Cardiac muscle cell (in vitro differentiated cells and primary cell): ENCODE measurements around the gene TGFBR3. TPM values are rescaled to one million over a fixed set of nuclear protein-coding genes. Genes with fewer than 3 reads are reported as not detected.

Source experiments
- DNase-seq, 2 donors: peaks; one replicate each; pipeline versions ENCODE4 v3.0.0 to v3.0.0-alpha.2; 2010 to 2017; ENCODE audit warnings: low read depth in 1 of 2, low spot score in 1 of 2
- H3K27ac ChIP-seq: fragments of 200-600 bp; sonication (generic); 2 replicates; pipeline ENCODE4 v1.5.1; 2016
- H3K27me3 ChIP-seq: fragments of 200-600 bp; sonication (generic); 2 replicates; pipeline ENCODE4 v1.6.0; 2016; ENCODE audit warnings: control low read depth
- H3K36me3 ChIP-seq: fragments of 200-600 bp; sonication (generic); 2 replicates; pipeline ENCODE4 v1.5.1; 2016; ENCODE audit warnings: control low read depth
- H3K4me1 ChIP-seq: fragments of 200-600 bp; sonication (generic); 2 replicates; pipeline ENCODE4 v1.8.1; 2017; ENCODE audit warnings: low read depth, mild to moderate bottlenecking, mixed run types
- H3K4me3 ChIP-seq: fragments of 200-600 bp; sonication (generic); 2 replicates; pipeline ENCODE4 v1.5.1; 2016; ENCODE audit warnings: mild to moderate bottlenecking
- H3K9me3 ChIP-seq: fragments of 200-600 bp; sonication (generic); 2 replicates; pipeline ENCODE4 v1.5.1; 2017; ENCODE audit warnings: low read depth, mild to moderate bottlenecking, control low read depth
- polyA plus RNA-seq: library from polyadenylated mRNA; unstranded; fragments of >200 nt; fragmentation: Nextera tagmentation; extraction: Ambion mirVana; gene quantifications from 2 replicates; pipeline ENCODE4 v1.2.1, GENCODE V29; 2016
- total RNA-seq: library from RNA; depleted of rRNA; stranded (reverse); fragments of >200 nt; gene quantifications from 2 replicates; pipeline ENCODE4 v1.2.3, GENCODE V29; 2016
- TF ChIP-seq, protein P1 (sequence below): IDR thresholded peaks from 2 replicates; pipeline ENCODE4 v1.5.1; 2012; ENCODE audit warnings: low read depth, mild to moderate bottlenecking, low read length

The TGFBR3 gene
- total and polyA plus RNA-seq, 2 experiments from 2014 or later: 10.3 to 11.8 TPM

DNA sequence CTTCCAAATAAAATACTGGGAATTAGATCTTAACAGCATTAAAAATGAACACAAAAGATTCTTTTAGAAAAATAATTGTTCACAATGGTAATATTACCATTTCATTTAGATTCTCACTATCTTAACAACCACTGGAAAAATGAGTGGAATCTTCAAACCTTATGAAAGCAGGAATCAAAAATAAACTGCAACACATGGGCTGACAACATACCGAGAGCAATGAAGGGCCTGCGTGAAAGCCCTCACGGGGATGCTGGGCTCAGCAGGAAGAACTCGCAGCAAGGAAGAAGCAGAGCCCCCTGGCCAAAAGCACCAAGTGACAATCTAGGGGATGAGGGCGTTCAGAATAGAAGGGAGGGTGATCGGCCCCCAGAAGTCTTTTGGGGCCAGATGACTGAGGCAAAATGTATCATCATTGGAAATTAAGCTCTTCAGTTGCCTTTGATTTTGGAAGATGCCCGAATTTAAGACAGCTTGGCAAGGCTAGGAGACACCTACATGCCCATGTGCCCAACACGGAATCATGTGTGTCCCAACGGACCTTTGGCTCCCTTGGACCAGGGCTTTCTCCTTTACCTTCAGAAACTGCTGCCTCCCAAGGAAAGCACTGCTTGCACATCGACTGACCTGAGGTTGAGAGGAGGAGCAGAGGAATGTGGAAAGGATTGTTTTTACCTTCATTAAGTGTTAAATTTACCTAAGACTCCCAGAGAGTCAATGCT, 103.9 kb downstream of the TGFBR3 start:
- H3K27me3 ChIP-seq: no peaks in the 10 kb centered on the region
- no peaks in the 10 kb centered on the region for H3K36me3 ChIP-seq
- H3K9me3 ChIP-seq: no peaks in the 10 kb centered on the region
- H3K4me1 ChIP-seq: no peaks in the 10 kb centered on the region
- no peak overlapping the region for H3K27ac ChIP-seq
- TF ChIP-seq, protein P1, sequence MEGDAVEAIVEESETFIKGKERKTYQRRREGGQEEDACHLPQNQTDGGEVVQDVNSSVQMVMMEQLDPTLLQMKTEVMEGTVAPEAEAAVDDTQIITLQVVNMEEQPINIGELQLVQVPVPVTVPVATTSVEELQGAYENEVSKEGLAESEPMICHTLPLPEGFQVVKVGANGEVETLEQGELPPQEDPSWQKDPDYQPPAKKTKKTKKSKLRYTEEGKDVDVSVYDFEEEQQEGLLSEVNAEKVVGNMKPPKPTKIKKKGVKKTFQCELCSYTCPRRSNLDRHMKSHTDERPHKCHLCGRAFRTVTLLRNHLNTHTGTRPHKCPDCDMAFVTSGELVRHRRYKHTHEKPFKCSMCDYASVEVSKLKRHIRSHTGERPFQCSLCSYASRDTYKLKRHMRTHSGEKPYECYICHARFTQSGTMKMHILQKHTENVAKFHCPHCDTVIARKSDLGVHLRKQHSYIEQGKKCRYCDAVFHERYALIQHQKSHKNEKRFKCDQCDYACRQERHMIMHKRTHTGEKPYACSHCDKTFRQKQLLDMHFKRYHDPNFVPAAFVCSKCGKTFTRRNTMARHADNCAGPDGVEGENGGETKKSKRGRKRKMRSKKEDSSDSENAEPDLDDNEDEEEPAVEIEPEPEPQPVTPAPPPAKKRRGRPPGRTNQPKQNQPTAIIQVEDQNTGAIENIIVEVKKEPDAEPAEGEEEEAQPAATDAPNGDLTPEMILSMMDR: no peak
- H3K4me3 ChIP-seq: no peak overlapping the region
- peak in 1 of 2 donors; percentile 40 for DNase-seq

DNA sequence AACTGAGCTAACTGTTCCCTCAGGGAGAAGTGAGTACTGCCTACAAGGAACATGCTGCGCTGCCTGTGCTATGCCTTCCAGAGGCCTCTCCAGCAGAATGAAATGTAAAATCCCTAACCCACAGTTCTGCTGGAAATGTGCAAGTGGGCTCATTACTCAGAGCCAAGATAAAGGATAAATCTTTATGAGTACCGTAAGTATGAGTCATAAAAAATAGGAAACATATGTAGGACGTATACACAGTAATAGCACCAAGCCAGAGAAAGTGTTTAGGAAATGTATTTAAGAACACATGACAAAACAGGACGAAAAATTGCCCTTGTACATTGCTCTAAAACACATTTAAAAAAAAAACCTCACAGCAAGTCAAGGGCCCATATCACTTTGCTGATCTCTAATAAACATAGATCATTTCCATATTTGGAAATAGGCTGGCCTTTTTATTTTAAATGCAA, 104.6 kb downstream of the TGFBR3 start:
- Histone ChIP-seq H3K27me3 (no peaks in the 10 kb centered on the region), H3K4me1 (no peaks in the 10 kb centered on the region), H3K27ac (no peak overlapping the region), H3K4me3 (no peak overlapping the region), H3K9me3 (no peaks in the 10 kb centered on the region), H3K36me3 (no peaks in the 10 kb centered on the region)
- peak in 1 of 2 donors; percentile 84 for DNase-seq
- TF ChIP-seq, protein P1: no peak

DNA sequence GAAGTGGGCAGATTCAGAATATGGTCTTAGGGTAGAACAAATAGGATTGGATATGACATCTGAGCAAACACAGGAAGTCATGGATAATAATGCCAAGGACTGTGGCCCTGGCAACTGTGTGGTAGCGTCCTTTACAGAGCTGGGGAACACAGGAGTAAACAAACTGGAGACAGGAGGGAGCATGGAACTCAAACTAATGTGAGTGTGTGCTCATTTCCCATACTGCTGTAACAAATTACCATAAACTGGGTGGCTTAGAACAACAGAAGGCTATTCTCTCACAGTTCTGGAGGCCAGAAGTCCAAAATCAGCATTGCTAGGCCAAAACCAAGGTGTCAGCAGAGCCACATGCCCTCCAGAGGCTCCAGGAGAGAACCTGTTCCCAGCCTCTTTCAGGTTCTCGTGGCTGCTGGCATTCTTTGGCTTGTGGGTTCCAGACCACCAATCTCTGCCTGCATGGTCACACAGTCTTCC, 106.4 kb downstream of the TGFBR3 start:
- Histone ChIP-seq H3K36me3 (no peaks in the 10 kb centered on the region), H3K9me3 (no peaks in the 10 kb centered on the region), H3K4me1 (no peaks in the 10 kb centered on the region), H3K4me3 (no peak overlapping the region), H3K27ac (no peak overlapping the region), H3K27me3 (no peaks in the 10 kb centered on the region)
- DNase-seq: no peak
- TF ChIP-seq, protein P1: no peak

DNA sequence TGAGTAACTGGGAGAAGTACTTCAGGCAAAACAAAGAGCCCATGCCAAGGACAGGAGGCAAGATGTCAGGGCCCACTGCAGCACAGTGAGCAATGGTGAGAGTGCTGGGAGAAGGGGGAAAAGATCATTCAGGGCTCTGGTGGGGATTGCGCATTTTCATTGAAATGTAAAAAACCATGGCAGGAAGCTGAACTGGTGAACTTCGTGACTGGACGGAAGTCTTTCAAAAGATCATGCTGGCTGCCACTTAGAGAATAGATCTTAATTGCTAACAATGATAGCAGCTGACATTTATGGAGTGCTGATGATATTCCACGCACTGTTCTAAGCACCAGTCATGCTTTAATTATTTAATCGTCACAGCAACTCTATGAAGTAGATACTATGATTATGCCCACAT, 107.0 kb downstream of the TGFBR3 start:
- Histone ChIP-seq H3K27ac (no peak overlapping the region), H3K9me3 (no peaks in the 10 kb centered on the region), H3K36me3 (no peaks in the 10 kb centered on the region), H3K4me3 (no peak overlapping the region), H3K27me3 (no peaks in the 10 kb centered on the region), H3K4me1 (no peaks in the 10 kb centered on the region)
- DNase-seq: no peak
- TF ChIP-seq, protein P1: no peak

DNA sequence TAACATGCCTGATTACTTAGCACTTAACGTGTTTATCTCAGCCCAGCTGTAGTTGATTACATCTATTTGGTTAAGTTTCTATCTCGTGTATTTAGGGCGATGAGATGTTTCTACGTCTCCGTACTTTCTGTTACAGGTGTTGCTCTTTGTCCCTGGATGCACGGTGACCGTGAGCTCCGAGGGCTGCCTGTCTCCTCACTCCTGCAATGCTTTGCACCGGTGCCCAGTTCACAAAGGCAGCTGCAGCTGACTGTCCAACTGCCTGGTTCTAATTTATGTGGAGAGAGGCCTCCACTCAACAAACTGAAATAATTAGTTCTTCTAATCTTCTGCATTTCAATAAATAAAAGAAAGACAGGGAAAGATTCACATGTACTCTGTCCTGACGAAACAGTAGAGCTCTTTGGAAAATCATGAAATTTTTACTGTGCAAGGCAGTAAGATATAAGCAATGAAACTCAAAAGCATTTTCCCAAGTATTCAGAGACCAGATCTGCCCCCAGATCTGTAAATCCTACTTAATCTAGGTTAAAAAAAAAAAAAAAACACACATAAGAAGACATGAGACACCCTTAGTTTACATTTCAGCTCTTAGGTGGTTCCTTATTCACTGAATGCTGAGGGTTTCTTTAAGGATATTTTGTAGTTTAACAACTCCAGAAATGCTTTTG, 108.2 kb downstream of the TGFBR3 start:
- no peak overlapping the region for H3K4me3 ChIP-seq
- no peak overlapping the region for H3K27ac ChIP-seq
- no peaks in the 10 kb centered on the region for H3K4me1 ChIP-seq
- DNase-seq: no peak
- no peaks in the 10 kb centered on the region for H3K9me3 ChIP-seq
- TF ChIP-seq, protein P1: no peak
- no peaks in the 10 kb centered on the region for H3K36me3 ChIP-seq
- no peaks in the 10 kb centered on the region for H3K27me3 ChIP-seq
